SK-N-SH treated with all-trans-retinoic acid at 6 μM for 48 hours (cell line): ENCODE measurements around the gene PXT1.

Experiments
- ARNTL ChIP-seq: fragments of 450-650 bp; formaldehyde crosslinking; IDR thresholded peaks from 2 replicates; pipeline ENCODE4 v1.5.0; 2020; ENCODE audit warnings: low read depth, mild to moderate bottlenecking, moderate library complexity, borderline replicate concordance
- GLIS3 ChIP-seq: fragments of 250-450 bp; sonication (Bioruptor Pico); IDR thresholded peaks from 2 replicates; pipeline ENCODE4 v1.5.0; 2020; ENCODE audit warnings: mild to moderate bottlenecking, moderate library complexity
- ISL1 ChIP-seq: fragments of 250-450 bp; sonication (Bioruptor Pico); IDR thresholded peaks from 2 replicates; pipeline ENCODE4 v2.1.2; 2022; ENCODE audit warnings: mild to moderate bottlenecking, moderate library complexity
- OSR1 ChIP-seq: fragments of 250-450 bp; sonication (Bioruptor Pico); IDR thresholded peaks from 2 replicates; pipeline ENCODE4 v1.8.0; 2022; ENCODE audit warnings: moderate library complexity, mild to moderate bottlenecking, inconsistent platforms
- PPARA ChIP-seq: fragments of 250-450 bp; sonication (Bioruptor Pico); IDR thresholded peaks from 2 replicates; pipeline ENCODE4 v1.5.0; 2020; ENCODE audit warnings: mild to moderate bottlenecking, borderline replicate concordance
- TOX ChIP-seq: fragments of 250-450 bp; sonication (Bioruptor Pico); IDR thresholded peaks from 2 replicates; pipeline ENCODE4 v1.8.0; 2021; ENCODE audit warnings: mild to moderate bottlenecking, moderate library complexity, borderline replicate concordance
- ZC3H10 ChIP-seq: fragments of 250-450 bp; sonication (Bioruptor Pico); IDR thresholded peaks from 2 replicates; pipeline ENCODE4 v1.5.1; 2021; ENCODE audit warnings: mild to moderate bottlenecking, moderate library complexity
- ZFP3 ChIP-seq: fragments of 250-450 bp; sonication (Bioruptor Pico); IDR thresholded peaks from 2 replicates; pipeline ENCODE4 v1.5.0; 2020; ENCODE audit warnings: mild to moderate bottlenecking, moderate library complexity
- ZFP30 ChIP-seq: fragments of 450-650 bp; formaldehyde crosslinking; IDR thresholded peaks from 2 replicates; pipeline ENCODE4 v1.5.0; 2022; ENCODE audit warnings: mild to moderate bottlenecking, moderate library complexity
- ZNF565 ChIP-seq: fragments of 450-650 bp; formaldehyde crosslinking; conservative IDR thresholded peaks from 2 replicates; pipeline ENCODE4 v1.5.0; 2020; ENCODE audit warnings: low read depth, mild to moderate bottlenecking, moderate library complexity
- ZNF70 ChIP-seq: fragments of 450-650 bp; formaldehyde crosslinking; IDR thresholded peaks from 2 replicates; pipeline ENCODE4 v1.5.0; 2020; ENCODE audit warnings: mild to moderate bottlenecking, moderate library complexity
- TF ChIP-seq, protein P1 (sequence below): fragments of 250-450 bp; sonication (Bioruptor Pico); IDR thresholded peaks from 2 replicates; pipeline ENCODE4 v1.5.1; 2020; ENCODE audit warnings: low read depth, mild to moderate bottlenecking, moderate library complexity
- TF ChIP-seq, protein P2 (sequence below): fragments of 250-450 bp; sonication (Bioruptor Pico); IDR thresholded peaks from 2 replicates; pipeline ENCODE4 v1.5.0; 2020; ENCODE audit warnings: mild to moderate bottlenecking, moderate library complexity
- TF ChIP-seq, protein P3 (sequence below): fragments of 250-450 bp; sonication (Bioruptor Pico); IDR thresholded peaks from 2 replicates; pipeline ENCODE4 v1.8.0; 2020; ENCODE audit warnings: mild to moderate bottlenecking, moderate library complexity, borderline replicate concordance

- no peak for TF ChIP-seq ZFP30
- TF ChIP-seq, protein P1, sequence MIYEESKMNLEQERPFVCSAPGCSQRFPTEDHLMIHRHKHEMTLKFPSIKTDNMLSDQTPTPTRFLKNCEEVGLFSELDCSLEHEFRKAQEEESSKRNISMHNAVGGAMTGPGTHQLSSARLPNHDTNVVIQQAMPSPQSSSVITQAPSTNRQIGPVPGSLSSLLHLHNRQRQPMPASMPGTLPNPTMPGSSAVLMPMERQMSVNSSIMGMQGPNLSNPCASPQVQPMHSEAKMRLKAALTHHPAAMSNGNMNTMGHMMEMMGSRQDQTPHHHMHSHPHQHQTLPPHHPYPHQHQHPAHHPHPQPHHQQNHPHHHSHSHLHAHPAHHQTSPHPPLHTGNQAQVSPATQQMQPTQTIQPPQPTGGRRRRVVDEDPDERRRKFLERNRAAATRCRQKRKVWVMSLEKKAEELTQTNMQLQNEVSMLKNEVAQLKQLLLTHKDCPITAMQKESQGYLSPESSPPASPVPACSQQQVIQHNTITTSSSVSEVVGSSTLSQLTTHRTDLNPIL (CRISPR knock-in tag): no peak
- no peak for TF ChIP-seq TOX
- TF ChIP-seq ARNTL (CRISPR knock-in tag): no peak
- no peak for TF ChIP-seq ISL1 (CRISPR knock-in tag)
- TF ChIP-seq OSR1 (CRISPR knock-in tag): no peak
- TF ChIP-seq GLIS3 (CRISPR knock-in tag): no peak
- no peak for TF ChIP-seq ZFP3 (CRISPR knock-in tag)
- TF ChIP-seq ZC3H10: no peak
- TF ChIP-seq, protein P2, sequence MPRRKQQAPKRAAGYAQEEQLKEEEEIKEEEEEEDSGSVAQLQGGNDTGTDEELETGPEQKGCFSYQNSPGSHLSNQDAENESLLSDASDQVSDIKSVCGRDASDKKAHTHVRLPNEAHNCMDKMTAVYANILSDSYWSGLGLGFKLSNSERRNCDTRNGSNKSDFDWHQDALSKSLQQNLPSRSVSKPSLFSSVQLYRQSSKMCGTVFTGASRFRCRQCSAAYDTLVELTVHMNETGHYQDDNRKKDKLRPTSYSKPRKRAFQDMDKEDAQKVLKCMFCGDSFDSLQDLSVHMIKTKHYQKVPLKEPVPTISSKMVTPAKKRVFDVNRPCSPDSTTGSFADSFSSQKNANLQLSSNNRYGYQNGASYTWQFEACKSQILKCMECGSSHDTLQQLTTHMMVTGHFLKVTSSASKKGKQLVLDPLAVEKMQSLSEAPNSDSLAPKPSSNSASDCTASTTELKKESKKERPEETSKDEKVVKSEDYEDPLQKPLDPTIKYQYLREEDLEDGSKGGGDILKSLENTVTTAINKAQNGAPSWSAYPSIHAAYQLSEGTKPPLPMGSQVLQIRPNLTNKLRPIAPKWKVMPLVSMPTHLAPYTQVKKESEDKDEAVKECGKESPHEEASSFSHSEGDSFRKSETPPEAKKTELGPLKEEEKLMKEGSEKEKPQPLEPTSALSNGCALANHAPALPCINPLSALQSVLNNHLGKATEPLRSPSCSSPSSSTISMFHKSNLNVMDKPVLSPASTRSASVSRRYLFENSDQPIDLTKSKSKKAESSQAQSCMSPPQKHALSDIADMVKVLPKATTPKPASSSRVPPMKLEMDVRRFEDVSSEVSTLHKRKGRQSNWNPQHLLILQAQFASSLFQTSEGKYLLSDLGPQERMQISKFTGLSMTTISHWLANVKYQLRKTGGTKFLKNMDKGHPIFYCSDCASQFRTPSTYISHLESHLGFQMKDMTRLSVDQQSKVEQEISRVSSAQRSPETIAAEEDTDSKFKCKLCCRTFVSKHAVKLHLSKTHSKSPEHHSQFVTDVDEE (CRISPR knock-in tag): no peak
- TF ChIP-seq, protein P3, sequence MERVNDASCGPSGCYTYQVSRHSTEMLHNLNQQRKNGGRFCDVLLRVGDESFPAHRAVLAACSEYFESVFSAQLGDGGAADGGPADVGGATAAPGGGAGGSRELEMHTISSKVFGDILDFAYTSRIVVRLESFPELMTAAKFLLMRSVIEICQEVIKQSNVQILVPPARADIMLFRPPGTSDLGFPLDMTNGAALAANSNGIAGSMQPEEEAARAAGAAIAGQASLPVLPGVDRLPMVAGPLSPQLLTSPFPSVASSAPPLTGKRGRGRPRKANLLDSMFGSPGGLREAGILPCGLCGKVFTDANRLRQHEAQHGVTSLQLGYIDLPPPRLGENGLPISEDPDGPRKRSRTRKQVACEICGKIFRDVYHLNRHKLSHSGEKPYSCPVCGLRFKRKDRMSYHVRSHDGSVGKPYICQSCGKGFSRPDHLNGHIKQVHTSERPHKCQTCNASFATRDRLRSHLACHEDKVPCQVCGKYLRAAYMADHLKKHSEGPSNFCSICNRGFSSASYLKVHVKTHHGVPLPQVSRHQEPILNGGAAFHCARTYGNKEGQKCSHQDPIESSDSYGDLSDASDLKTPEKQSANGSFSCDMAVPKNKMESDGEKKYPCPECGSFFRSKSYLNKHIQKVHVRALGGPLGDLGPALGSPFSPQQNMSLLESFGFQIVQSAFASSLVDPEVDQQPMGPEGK (CRISPR knock-in tag): no peak
- TF ChIP-seq ZNF565 (CRISPR knock-in tag): no peak
- no peak for TF ChIP-seq ZNF70
- TF ChIP-seq PPARA (CRISPR knock-in tag): no peak
These were observed 42.1 kb upstream of the PXT1 start for GRCh38 chr6:36484736-36485135.
